HG03103 (cell line): ENCODE results near the gene MMD2.

Experiments
- ATAC-seq: cut with Tn5 transposase; IDR thresholded peaks from one replicate; pipeline ENCODE4 v1.9.1; 2021; ENCODE audit warnings: low read depth; ENCODE audit not compliant: unreplicated experiment

Gene MMD2

DNA sequence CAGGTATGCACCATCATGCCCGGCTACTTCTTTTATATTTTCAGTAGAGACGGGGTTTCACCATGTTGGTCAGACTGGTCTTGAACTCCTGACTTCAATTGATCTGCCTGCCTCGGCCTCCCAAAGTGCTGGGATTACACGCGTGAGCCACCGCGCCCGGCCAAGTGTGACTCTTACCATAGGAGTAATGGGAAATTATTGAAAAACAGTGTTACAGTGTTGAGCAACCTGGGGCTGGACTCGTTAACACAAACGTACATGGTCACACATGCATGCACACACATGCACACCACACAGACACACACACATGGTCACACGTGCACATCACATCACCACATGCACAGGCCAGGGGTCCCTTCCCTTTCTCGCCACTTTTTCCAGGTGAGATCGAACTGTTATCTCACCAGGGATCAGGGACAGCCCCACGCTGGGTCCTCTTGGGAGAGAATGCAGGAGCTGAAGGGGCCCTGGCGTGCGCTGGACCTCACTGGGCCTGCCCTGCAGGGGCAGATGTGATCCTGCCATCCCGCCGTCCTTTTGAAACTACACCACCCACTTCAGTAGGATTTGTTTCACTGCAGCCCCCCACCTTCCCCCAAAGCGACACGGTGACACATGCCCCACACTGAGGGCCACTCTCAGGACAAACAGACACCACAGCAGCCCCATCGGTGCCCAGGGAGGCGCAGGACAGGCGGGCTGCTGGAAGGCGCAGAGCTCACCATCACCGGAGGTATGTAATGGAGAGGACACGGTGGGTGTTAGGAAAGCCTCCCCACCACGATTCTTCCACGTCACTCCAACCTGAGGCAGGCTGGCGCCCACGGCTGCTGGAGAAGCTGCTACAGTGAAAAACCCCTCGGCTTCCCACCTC lies 85.7 kb downstream of the MMD2 start:
- ATAC-seq, result no peak

DNA sequence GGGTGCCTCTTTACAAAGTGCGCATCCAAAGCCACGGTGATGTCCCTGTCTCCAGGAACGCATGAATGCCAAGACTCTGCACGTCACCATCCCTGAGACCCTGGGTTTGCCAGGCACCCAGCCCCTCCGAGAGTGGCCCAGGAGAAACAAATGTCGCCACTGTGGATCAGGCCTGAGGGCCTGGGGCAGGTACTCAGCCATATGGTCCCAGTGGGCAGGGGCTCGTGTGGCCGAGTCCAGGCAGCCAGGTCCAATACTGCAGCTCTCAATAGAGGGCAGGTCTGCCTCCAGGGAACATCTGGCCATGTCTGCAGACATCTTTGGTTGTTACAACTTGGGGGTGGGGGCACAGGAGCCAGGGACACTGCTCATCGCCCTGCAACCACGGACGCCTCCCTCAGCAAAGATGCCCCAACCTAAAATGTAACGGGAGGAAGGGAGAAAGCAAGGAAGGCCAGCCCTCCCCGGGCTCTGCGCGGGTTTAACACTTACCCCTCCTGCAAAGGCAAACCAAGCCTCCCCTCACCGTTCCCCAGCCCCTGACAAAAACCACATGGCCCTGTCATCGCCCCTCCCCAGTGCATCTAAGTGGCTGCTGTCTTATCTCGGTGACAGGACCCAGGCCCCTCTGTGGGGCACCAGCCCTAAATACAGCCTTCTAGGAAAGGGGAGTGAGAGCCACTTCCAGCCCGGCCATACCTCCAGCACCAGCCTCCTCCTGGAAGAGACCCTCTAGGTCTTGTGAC lies 86.9 kb downstream of the MMD2 start:
- no peak for ATAC-seq

DNA sequence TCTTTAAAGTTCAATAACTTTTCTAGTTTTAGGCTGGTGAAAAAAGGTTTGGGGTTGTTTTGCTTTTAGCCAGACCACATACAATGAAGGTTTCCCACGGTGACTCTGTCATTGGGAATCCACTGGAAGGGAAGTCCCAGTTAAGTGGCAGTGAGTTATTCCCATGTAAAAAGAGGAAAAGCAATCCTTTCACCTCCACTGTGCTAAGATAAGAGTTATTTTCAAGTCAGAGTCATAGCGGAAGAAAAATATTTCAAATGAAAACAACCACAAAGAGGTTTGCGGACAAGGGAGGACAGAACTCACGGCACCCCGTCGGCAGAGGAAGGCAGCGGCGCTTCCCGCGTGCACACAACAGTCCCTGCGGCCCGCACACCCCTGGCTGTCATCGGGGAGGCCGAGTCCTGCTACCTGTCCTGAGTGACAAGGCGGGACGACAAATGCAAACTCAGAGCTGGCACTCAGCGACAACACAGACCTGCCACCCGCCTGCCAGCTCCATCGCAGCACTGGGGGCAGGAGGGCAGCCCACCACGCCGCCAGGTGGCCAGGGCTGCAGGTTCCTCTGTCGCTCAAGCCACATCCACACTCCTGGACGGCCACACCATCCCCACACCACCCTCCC lies 87.8 kb downstream of the MMD2 start:
- ATAC-seq, result no peak

DNA sequence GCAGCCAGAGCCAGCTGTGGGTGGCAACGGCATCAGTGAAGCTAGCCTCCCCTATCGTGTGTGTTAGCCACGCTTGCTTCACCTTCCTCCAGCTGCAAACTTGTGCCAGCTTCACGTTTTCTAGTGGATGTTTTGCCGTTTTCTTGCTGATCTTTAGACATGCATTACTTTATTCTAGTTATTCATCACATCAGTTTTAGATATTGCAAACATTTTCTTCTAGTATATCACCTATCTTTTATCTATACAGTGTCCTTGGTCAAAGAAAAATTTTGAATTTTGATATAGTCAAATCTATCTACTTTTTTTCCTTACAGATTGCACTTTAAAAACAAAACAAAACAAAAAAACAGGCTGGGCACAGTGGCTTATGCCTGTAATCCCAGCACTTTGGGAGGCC lies 90.5 kb downstream of the MMD2 start:
- ATAC-seq, result no peak

DNA sequence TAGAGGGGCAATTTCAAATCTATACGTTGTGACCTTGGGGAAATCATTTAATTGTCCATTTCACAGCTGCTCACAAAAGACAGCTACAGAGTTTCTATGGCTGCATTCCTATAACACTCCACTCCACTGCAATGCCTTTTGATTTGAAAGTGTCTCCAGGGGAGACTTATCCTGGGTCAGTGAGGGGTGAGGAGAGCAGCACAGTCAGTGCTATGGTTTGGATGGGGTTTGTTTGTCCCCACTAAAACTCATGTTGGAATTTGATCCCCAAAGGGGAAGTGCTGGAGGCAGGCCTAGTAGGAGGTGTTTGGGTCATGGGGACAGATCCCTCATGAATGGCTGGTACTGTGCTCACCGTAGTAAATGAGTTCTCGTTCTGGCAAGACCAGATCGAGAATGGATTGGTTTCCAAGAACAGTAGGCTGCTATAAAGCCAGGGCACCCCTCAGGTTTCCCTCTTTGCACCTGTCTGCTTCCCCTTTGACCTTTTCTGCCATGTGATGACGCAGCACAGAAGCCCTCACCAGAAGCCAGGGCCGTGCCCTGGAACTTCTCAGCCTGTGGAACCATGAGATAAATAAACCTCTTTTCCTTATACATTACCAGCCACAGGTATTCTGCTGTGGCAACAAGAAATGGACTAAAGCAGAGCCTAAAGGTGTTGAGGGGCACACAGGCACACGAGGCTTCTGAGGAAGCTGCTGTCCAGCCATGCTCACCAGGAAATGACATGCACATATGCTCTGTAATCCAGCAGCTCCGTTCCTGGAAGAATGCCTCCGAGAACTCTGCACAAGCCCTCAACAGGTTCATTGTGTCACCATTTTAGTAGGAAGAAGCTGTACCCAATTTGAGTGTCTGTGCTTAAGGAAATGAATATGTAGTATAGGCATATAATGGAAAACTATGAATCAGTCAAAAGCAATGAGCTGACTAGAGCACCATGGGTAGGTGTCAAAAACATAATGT lies 92.2 kb downstream of the MMD2 start:
- no peak for ATAC-seq

DNA sequence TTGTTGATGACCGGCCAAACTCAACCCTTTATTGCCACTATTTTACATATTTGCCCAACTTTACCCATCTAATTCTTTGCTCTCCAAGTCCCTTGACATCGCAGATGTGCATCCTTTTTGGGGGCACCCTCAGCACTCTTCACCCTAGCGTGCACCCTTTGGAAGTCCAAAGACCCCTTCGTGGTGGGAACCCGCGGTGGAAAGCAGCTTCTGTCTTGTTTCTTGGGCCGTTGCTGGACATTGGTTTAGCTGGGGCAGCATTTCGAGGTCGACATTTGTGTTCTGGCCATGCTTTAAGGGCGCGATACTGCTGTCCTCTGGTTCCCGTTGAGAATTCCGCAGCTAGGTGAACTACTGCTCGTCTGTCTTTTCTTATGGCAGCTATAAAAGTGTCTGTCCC lies 96.8 kb downstream of the MMD2 start:
- ATAC-seq, result no peak

DNA sequence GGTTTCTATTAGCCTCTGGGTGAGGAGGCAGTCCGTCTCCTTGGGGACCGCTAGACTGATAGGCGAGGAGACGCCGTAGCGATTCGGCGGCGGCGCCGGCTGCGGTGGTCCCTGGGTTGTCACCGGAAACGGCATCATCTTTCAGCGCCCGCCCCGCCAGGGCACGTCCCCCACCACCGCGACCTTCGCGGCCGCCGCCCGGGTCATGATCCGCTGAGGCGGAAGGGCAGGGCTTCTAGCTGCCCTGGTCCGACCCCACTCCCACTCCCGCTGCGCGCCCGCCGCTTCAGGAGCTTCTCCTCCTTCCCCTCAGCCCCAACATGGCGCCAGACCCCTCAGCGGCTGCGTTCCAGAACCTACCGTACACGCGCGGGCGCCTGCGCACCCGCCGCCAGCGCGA lies 97.3 kb downstream of the MMD2 start, which contains the start of gene PAPOLB:
PAPOLB (minus strand) TSS at position 358 of the 400 bp plus-strand sequence; CDS start at position 138, 220 bp downstream.
- ATAC-seq, result no peak

DNA sequence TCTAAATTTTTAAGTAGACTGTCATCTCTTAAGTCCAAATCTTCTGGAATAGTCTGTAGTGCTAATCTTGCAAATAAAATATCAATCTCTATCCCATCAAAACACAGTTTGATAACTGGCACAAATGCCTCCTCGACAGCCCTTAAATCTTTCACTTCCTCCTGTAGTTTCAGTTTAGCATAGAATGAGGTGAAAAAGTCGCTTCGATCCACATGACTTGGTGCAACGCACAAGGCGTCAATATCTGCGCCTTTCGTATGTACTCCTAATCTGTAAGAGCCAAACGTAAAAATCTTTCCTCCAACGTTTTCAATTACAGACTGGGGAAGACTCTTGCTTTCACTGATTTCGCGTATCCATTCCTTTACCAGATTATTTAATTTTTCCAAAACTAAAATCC lies 97.8 kb downstream of the MMD2 start:
- no peak for ATAC-seq

DNA sequence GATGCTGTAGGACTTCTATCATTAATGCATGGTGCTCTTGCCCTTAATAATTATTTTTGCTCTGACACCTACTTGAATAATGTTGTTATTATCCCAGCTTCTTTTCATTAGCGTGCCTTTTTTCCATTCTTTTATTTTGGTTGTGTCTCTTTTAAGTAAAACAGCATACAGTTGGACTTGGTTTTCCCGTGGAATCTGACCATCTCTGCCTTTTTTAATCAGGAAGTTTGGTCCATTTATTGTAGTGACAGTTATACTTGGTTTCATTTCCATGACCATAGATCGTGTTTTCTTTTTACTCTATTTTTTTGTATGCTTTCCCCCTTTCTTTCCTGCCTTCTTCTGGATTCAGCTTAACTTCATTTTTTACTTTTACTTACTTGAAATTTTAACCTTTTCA lies 101.8 kb downstream of the MMD2 start:
- no peak for ATAC-seq

DNA sequence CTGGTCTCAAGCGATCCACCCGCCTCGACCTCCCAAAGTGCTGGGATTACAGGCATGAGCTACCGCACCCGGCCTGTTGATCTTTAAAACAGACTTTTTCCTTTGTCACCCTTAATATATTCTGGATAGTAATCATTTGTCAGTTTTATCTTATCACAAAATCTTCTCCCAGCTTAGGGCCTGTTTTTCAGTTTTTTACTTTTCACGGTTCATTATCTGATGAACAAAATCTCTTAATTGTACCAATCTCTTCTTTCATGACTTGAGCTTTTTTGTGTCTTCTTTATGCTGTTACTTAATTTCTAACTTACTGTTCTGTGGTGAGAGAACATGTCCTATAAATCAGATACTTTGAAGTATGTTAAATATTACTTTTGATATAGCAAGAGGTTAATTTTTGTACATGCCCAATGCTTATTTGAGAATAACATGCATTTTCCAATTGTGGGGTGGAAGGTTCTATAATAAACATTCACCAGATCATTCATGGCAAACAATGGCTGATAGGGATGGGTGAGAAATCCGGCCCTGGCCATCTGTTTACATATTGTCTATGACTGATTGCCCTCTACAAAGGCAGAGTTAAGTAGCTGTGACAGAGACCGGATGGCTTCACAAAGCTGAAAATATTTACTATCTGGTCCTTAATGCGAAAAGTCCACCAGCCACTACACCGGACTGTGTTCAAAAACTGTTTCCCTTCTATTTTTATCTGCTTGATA lies 102.5 kb downstream of the MMD2 start:
- no peak for ATAC-seq
